HG03439 (cell line): Measurements from ENCODE around the gene SSNA1.

Experiments used
- ATAC-seq: cut with Tn5 transposase; IDR thresholded peaks from one replicate; pipeline ENCODE4 v1.9.1; 2021; ENCODE audit warnings: mild to moderate bottlenecking, moderate library complexity; ENCODE audit not compliant: unreplicated experiment

Gene SSNA1

GRCh38 chr9:137218212-137218753 is 29.8 kb downstream of the SSNA1 start:
- no peak for ATAC-seq

- no peak for ATAC-seq
Observed at GRCh38 chr9:137218754-137219271, 30.3 kb downstream of the SSNA1 start.

GRCh38 chr9:137219757-137220316 is 31.4 kb downstream of the SSNA1 start:
- no peak for ATAC-seq

- ATAC-seq = no peak
Observed at GRCh38 chr9:137220317-137221094, 32.0 kb downstream of the SSNA1 start.

GRCh38 chr9:137221095-137221505 is 32.6 kb downstream of the SSNA1 start:
- no peak for ATAC-seq

GRCh38 chr9:137221506-137222111 is 33.1 kb downstream of the SSNA1 start:
- no peak for ATAC-seq

GRCh38 chr9:137222190-137223077 is 34.0 kb downstream of the SSNA1 start, which contains the start of gene RNF208:
TSS of gene RNF208 (minus strand) at chr9:137222240. CDS start at chr9:137221212, 1,028 bp downstream.
- peak; percentile 11 for ATAC-seq

GRCh38 chr9:137223078-137223970 is 34.8 kb downstream of the SSNA1 start:
- ATAC-seq = peak; percentile 76

GRCh38 chr9:137224830-137225694 is 36.6 kb downstream of the SSNA1 start, which contains the start of gene CYSRT1:
TSS of gene CYSRT1 (plus strand) at chr9:137225174. CDS start at chr9:137225622, 448 bp downstream.
- no peak for ATAC-seq

GRCh38 chr9:137225699-137226331 is 37.3 kb downstream of the SSNA1 start:
- ATAC-seq = no peak

- no peak for ATAC-seq
Observed at GRCh38 chr9:137226338-137227053, 38.0 kb downstream of the SSNA1 start.

- no peak for ATAC-seq
Observed at GRCh38 chr9:137227054-137227852, 38.8 kb downstream of the SSNA1 start, which contains the start of gene RNF224. TSS of gene RNF224 (plus strand) at chr9:137227502. CDS start at chr9:137228336, 834 bp downstream.

- no peak for ATAC-seq
Observed at GRCh38 chr9:137227853-137228505, 39.5 kb downstream of the SSNA1 start.

- no peak for ATAC-seq
Observed at GRCh38 chr9:137228506-137228967, 40.1 kb downstream of the SSNA1 start.

- ATAC-seq = no peak
Observed at GRCh38 chr9:137228968-137229896, 40.8 kb downstream of the SSNA1 start.
